OCI-LY1 (cell line): ENCODE data around the gene COX10.

Experiments
- H2AFZ ChIP-seq: fragments of 200-600 bp; sonication (generic), shearing (Covaris generic); 2 replicates; pipeline ENCODE4 v1.6.0; 2014; ENCODE audit warnings: antibody characterized with exemption, mild to moderate bottlenecking, low read length
- H3F3A ChIP-seq: fragments of 200-600 bp; sonication (generic), shearing (Covaris generic); 2 replicates; pipeline ENCODE4 v1.6.0; 2014; ENCODE audit warnings: mild to moderate bottlenecking, antibody characterized with exemption, low read length, moderate library complexity; ENCODE audit not compliant: insufficient read depth
- H3K27ac ChIP-seq: fragments of 200-600 bp; sonication (generic); 2 replicates; pipeline ENCODE4 v1.5.1; 2014; ENCODE audit warnings: low read length, mixed run types, mild to moderate bottlenecking, low read depth; ENCODE audit not compliant: poor library complexity, severe bottlenecking
- H3K27me3 ChIP-seq: fragments of 200-600 bp; sonication (generic); 2 replicates; pipeline ENCODE4 v1.6.0; 2014; ENCODE audit warnings: antibody characterized with exemption, mild to moderate bottlenecking, low read length, moderate library complexity; ENCODE audit not compliant: insufficient read depth
- H3K36me3 ChIP-seq: fragments of 200-600 bp; sonication (generic); 2 replicates; pipeline ENCODE4 v1.6.1; 2014; ENCODE audit warnings: mild to moderate bottlenecking, antibody characterized with exemption, low read length, moderate library complexity, mixed read lengths; ENCODE audit not compliant: insufficient read depth
- H3K4me1 ChIP-seq: fragments of 200-600 bp; sonication (generic); 2 replicates; pipeline ENCODE4 v1.5.1; 2014; ENCODE audit warnings: mild to moderate bottlenecking, low read length, moderate library complexity; ENCODE audit not compliant: insufficient read depth, severe bottlenecking
- H3K4me2 ChIP-seq: fragments of 200-600 bp; sonication (generic), shearing (Covaris generic); 2 replicates; pipeline ENCODE4 v1.6.1; 2014; ENCODE audit warnings: low read length
- H3K4me3 ChIP-seq: fragments of 200-600 bp; sonication (generic); 2 replicates; pipeline ENCODE4 v1.5.1; 2014; ENCODE audit warnings: low read length, low read depth, mild to moderate bottlenecking, mixed read lengths; ENCODE audit not compliant: poor library complexity, severe bottlenecking
- H3K79me2 ChIP-seq: fragments of 200-600 bp; shearing (Covaris generic); 2 replicates; pipeline ENCODE4 v1.6.1; 2016; ENCODE audit warnings: mixed run types, low read length, mixed read lengths; ENCODE audit not compliant: insufficient read depth
- H3K9ac ChIP-seq: fragments of 200-600 bp; sonication (generic), shearing (Covaris generic); 2 replicates; pipeline ENCODE4 v1.6.1; 2014; ENCODE audit warnings: mild to moderate bottlenecking, low read length, mixed read lengths
- H3K9me2 ChIP-seq: fragments of 200-600 bp; sonication (generic), shearing (Covaris generic); 2 replicates; pipeline ENCODE4 v1.6.1; 2014; ENCODE audit warnings: low read depth, mild to moderate bottlenecking, low read length, mixed read lengths
- H3K9me3 ChIP-seq: fragments of 200-600 bp; shearing (Covaris generic); 2 replicates; pipeline ENCODE4 v1.6.1; 2014; ENCODE audit warnings: low read length, mixed read lengths
- H4K20me1 ChIP-seq: fragments of 200-600 bp; sonication (generic), shearing (Covaris generic); 2 replicates; pipeline ENCODE4 v1.6.0; 2016; ENCODE audit warnings: mild to moderate bottlenecking, low read length; ENCODE audit not compliant: insufficient read depth
- EZH2 ChIP-seq: fragments of 200-600 bp; sonication (generic), shearing (Covaris generic); IDR thresholded peaks from 2 replicates; pipeline ENCODE4 v1.8.0; 2017; ENCODE audit warnings: borderline replicate concordance, mixed run types, mild to moderate bottlenecking, antibody characterized with exemption, low read length, moderate library complexity, mixed read lengths
- TF ChIP-seq, protein P1 (sequence below): fragments of 200-600 bp; sonication (generic), shearing (Covaris generic); IDR thresholded peaks from 2 replicates; pipeline ENCODE4 v1.5.1; 2017; ENCODE audit warnings: mild to moderate bottlenecking, antibody characterized with exemption, low read length, moderate library complexity, mixed read lengths

Gene COX10

DNA sequence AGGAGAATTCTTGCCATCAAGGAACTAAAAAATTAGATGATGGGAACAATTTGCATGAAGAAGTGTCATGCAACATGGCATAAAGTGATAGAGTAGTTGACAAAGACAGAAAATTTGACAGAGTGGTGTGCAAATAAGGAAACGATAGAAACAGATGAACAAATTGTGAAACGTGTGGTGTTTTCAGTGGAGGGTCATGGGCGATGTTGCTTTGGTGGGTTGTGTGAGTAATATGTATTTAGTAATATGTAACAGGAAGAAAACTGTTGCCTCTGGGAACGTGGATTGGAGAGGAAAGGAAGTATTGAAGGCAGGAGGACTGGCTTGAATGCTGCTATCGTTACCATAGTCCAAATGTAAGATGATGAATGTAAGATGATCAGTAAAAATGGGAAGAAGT is 3.6 kb downstream of the COX10 start:
- no peak for TF ChIP-seq EZH2
- TF ChIP-seq, protein P1, sequence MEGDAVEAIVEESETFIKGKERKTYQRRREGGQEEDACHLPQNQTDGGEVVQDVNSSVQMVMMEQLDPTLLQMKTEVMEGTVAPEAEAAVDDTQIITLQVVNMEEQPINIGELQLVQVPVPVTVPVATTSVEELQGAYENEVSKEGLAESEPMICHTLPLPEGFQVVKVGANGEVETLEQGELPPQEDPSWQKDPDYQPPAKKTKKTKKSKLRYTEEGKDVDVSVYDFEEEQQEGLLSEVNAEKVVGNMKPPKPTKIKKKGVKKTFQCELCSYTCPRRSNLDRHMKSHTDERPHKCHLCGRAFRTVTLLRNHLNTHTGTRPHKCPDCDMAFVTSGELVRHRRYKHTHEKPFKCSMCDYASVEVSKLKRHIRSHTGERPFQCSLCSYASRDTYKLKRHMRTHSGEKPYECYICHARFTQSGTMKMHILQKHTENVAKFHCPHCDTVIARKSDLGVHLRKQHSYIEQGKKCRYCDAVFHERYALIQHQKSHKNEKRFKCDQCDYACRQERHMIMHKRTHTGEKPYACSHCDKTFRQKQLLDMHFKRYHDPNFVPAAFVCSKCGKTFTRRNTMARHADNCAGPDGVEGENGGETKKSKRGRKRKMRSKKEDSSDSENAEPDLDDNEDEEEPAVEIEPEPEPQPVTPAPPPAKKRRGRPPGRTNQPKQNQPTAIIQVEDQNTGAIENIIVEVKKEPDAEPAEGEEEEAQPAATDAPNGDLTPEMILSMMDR = no peak
- Histone ChIP-seq H3K36me3 (peaks cover 38% of the 10 kb centered on the region), H3K4me3 (no peak overlapping the region), H3K4me1 (peaks cover 24% of the 10 kb centered on the region), H2AFZ (no peak overlapping the region), H3F3A (no peaks in the 10 kb centered on the region), H3K9ac (no peak overlapping the region), H4K20me1 (no peaks in the 10 kb centered on the region), H3K27ac (no peak overlapping the region), H3K79me2 (peaks cover 59% of the 10 kb centered on the region), H3K9me3 (no peaks in the 10 kb centered on the region), H3K4me2 (no peak overlapping the region), H3K27me3 (no peaks in the 10 kb centered on the region), H3K9me2 (no peaks in the 10 kb centered on the region)

DNA sequence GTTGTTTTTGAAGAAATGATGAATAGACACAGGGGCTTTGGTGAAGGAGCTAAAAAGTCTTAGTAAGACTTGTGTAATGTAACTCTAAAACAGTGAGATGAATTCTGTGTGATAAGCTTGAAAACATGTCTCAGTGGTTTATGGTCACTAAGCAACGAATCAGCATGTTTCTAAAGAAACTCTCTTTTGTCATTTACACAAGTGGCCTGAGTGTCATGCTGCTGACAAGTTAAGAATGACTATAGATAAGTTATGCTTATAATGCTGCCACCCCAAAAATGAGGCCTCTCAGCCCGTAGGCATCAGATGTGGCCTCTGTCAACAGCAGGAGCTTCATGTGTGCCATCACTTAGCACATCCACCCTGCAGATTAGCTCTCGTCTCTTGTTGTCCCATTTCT is 8.7 kb downstream of the COX10 start:
- Histone ChIP-seq H3K9me3 (no peaks in the 10 kb centered on the region), H3F3A (no peaks in the 10 kb centered on the region), H4K20me1 (no peaks in the 10 kb centered on the region), H3K36me3 (peaks cover 70% of the 10 kb centered on the region), H3K4me2 (no peak overlapping the region), H3K27me3 (no peaks in the 10 kb centered on the region), H2AFZ (no peak overlapping the region), H3K9me2 (no peaks in the 10 kb centered on the region), H3K4me1 (no peaks in the 10 kb centered on the region), H3K9ac (no peak overlapping the region), H3K4me3 (no peak overlapping the region), H3K27ac (no peak overlapping the region), H3K79me2 (peaks cover 11% of the 10 kb centered on the region)
- TF ChIP-seq, protein P1 = no peak
- no peak for TF ChIP-seq EZH2

DNA sequence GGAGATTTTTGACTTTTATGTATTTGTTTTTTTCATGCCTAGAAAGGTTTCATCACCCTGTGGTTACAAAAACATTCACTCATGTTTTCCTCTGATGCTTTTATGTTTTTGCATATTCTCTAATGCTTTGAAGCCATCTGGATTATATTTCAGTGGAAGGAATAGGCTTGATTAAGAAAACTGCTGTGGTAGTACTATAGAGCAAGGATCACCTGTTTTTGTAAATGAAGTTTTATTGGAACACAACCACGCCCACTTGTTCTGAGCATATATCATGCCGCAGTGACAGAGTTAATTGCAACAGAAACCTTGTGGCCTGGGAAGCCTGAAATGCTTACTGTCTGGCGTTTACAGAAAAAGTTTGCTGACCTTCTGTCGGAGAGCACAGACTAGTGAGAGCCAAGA is 11.5 kb downstream of the COX10 start:
- Histone ChIP-seq H3K79me2 (peaks cover 11% of the 10 kb centered on the region), H3K36me3 (peaks cover 56% of the 10 kb centered on the region), H3K4me1 (no peaks in the 10 kb centered on the region), H3K4me2 (no peak overlapping the region), H3K27me3 (no peaks in the 10 kb centered on the region), H3K27ac (no peak overlapping the region), H4K20me1 (no peaks in the 10 kb centered on the region), H3K4me3 (no peak overlapping the region), H3K9me2 (no peaks in the 10 kb centered on the region), H3K9ac (no peak overlapping the region), H2AFZ (no peak overlapping the region), H3K9me3 (no peaks in the 10 kb centered on the region), H3F3A (no peaks in the 10 kb centered on the region)
- TF ChIP-seq EZH2 = no peak
- TF ChIP-seq, protein P1 = no peak
